K562 (cell line): ENCODE results near the gene NFIC. TPM values are rescaled to one million over a fixed set of nuclear protein-coding genes. Genes with fewer than 3 reads are reported as not detected.

ENCODE experiments used
- ATAC-seq: fragments of 200-7000 bp; cut with Tn5 transposase; 3 replicates; pipeline ENCODE4 v1.9.1; 2020; ENCODE audit warnings: moderate library complexity
- BruUV-seq: library from RNA; stranded (reverse); fragments of 400-500 nt; replicated peaks from 2 replicates; lab custom pipeline; 2021; lab: Mats Ljungman, UMichigan
- CTCF ChIA-PET: fragments of 300-600 bp; formaldehyde crosslinking; extraction: SDS; loops from one replicate; lab custom pipeline; 2021; ENCODE audit warnings: low intra/inter-chr PET ratio; lab: Yijun Ruan, JAX
- POLR2A ChIA-PET: fragments of 300-600, 350-650 bp; sonication (Branson Sonifier 250); formaldehyde crosslinking; extraction: SDS; loops from one replicate; lab custom pipeline; 2021; ENCODE audit warnings: antibody characterized with exemption, inconsistent platforms; lab: Yijun Ruan, JAX
- DNase-seq, 4 experiments: peaks; one replicate each; pipeline versions ENCODE4 v3.0.0 to v3.0.0-alpha.2; 2011 to 2018; ENCODE audit warnings: low spot score in 3 of 4, mixed read lengths in 3 of 4; ENCODE audit errors: extremely low read depth in 1 of 4
- FAIRE-seq: peaks from 2 replicates; lab custom pipeline; 2011; peaks lifted over from hg19 to GRCh38; lab: Jason Lieb, UNC
- H2AFZ ChIP-seq: 2 replicates; pipeline ENCODE4 v1.6.0; 2011; ENCODE audit warnings: low read depth, low read length, control low read depth, inconsistent platforms
- H3K27ac ChIP-seq: fragments of 200-600 bp; 3 replicates; pipeline ENCODE4 v1.8.0; 2011; ENCODE audit warnings: low read depth, mild to moderate bottlenecking, control low read depth, inconsistent platforms, low read length, moderate library complexity, mixed read lengths; ENCODE audit errors: extremely low read depth
- H3K27me3 ChIP-seq, 2 experiments: fragments of 300-600 bp in 1 of 2; 2 replicates in 1 of 2; 3 replicates in 1 of 2; pipeline versions ENCODE4 v1.6.0 to v1.8.0; 2011; ENCODE audit warnings: inconsistent platforms in 2 of 2, low read length in 2 of 2, mild to moderate bottlenecking in 1 of 2, mixed read lengths in 1 of 2, moderate library complexity in 1 of 2; ENCODE audit not compliant: control insufficient read depth in 2 of 2, insufficient read depth in 2 of 2
- H3K36me3 ChIP-seq: fragments of 300-600 bp; 3 replicates; pipeline ENCODE4 v1.8.0; 2011; ENCODE audit warnings: mild to moderate bottlenecking, low read length, inconsistent platforms; ENCODE audit not compliant: control insufficient read depth, insufficient read depth
- H3K4me1 ChIP-seq, 2 experiments: fragments of 200-600 bp in 1 of 2; replicated peaks in 1 of 2; 2 replicates in 1 of 2; 3 replicates in 1 of 2; pipeline versions ENCODE4 v1.5.1 to v1.8.0; 2011; ENCODE audit warnings: inconsistent platforms in 2 of 2, low read length in 2 of 2, mild to moderate bottlenecking in 1 of 2, mixed read lengths in 1 of 2, moderate library complexity in 1 of 2; ENCODE audit not compliant: control insufficient read depth in 2 of 2, insufficient read depth in 2 of 2
- H3K4me2 ChIP-seq: 2 replicates; pipeline ENCODE4 v1.6.1; 2011; ENCODE audit warnings: low read length, control low read depth, inconsistent platforms, mixed read lengths; ENCODE audit not compliant: insufficient read depth
- H3K4me3 ChIP-seq: fragments of 200-600 bp; sonication (generic), shearing (Covaris generic); 2 replicates; pipeline ENCODE4 v1.5.1; 2016; ENCODE audit warnings: control low read depth, inconsistent platforms
- H3K79me2 ChIP-seq: fragments of 200-600 bp; 3 replicates; pipeline ENCODE4 v1.8.0; 2011; ENCODE audit warnings: low read length, inconsistent platforms; ENCODE audit not compliant: control insufficient read depth, insufficient read depth
- H3K9ac ChIP-seq, 2 experiments: 2 replicates each; pipeline versions ENCODE4 v1.6.0 to v1.6.1; 2011; ENCODE audit warnings: low read depth in 2 of 2, low read length in 2 of 2, control low read depth in 1 of 2, inconsistent platforms in 1 of 2, mild to moderate bottlenecking in 1 of 2, mixed read lengths in 1 of 2; ENCODE audit not compliant: insufficient read depth in 1 of 2
- H3K9me1 ChIP-seq: one replicate; pipeline ENCODE4 v1.6.0; 2011; ENCODE audit warnings: inconsistent platforms, mild to moderate bottlenecking, low read length, moderate library complexity; ENCODE audit not compliant: control insufficient read depth, insufficient read depth
- H3K9me3 ChIP-seq: replicated peaks from 2 replicates; pipeline ENCODE4 v1.5.1; 2011; ENCODE audit warnings: low read depth, low read length, inconsistent platforms; ENCODE audit not compliant: control insufficient read depth, insufficient read depth
- H4K20me1 ChIP-seq: replicated peaks from 2 replicates; pipeline ENCODE4 v1.6.1; 2011; ENCODE audit warnings: low read length, inconsistent platforms, mixed read lengths; ENCODE audit not compliant: control insufficient read depth, insufficient read depth
- ADNP ChIP-seq: fragments of 200-800 bp; sonication (Bioruptor generic); IDR thresholded peaks from 2 replicates; pipeline ENCODE4 v1.6.1; 2016; ENCODE audit warnings: missing genetic modification characterization, missing compliant biosample characterization
- BCOR ChIP-seq: fragments of 450-650 bp; IDR thresholded peaks from 2 replicates; pipeline ENCODE4 v1.6.1; 2016
- BRD9 ChIP-seq: fragments of 450-650 bp; IDR thresholded peaks from 2 replicates; pipeline ENCODE4 v1.6.1; 2018; ENCODE audit warnings: low read depth; ENCODE audit not compliant: partially characterized antibody
- CBX1 ChIP-seq: sonication (generic); IDR thresholded peaks from 2 replicates; pipeline ENCODE4 v1.6.1; 2016; ENCODE audit warnings: antibody characterized with exemption, low read depth, mild to moderate bottlenecking
- CC2D1A ChIP-seq: fragments of 450-650 bp; IDR thresholded peaks from 2 replicates; pipeline ENCODE4 v1.6.1; 2017; ENCODE audit warnings: mild to moderate bottlenecking
- CHD4 ChIP-seq: fragments of 200-600 bp; sonication (generic); IDR thresholded peaks from 3 replicates; pipeline ENCODE4 v1.6.1; 2012; ENCODE audit warnings: low read depth, mild to moderate bottlenecking, mixed read lengths, low read length, inconsistent platforms; ENCODE audit not compliant: insufficient read depth, insufficient replicate concordance, poor library complexity, severe bottlenecking
- HDAC1 ChIP-seq, 2 experiments: fragments of 450-650 bp; IDR thresholded peaks; 2 replicates each; pipeline ENCODE4 v1.6.1; 2016 to 2017; ENCODE audit warnings: inconsistent platforms in 1 of 2, mild to moderate bottlenecking in 1 of 2, moderate library complexity in 1 of 2
- HDAC2 ChIP-seq: fragments of 450-650 bp; IDR thresholded peaks from 2 replicates; pipeline ENCODE4 v1.6.1; 2016; ENCODE audit warnings: mild to moderate bottlenecking
- HDGF ChIP-seq: fragments of 450-650 bp; IDR thresholded peaks from 2 replicates; pipeline ENCODE4 v1.6.1; 2016
- IFI16 ChIP-seq: fragments of 250-450 bp; sonication (Bioruptor Pico); IDR thresholded peaks from 2 replicates; pipeline ENCODE4 v2.1.2; 2022; ENCODE audit warnings: mild to moderate bottlenecking, inconsistent platforms
- KDM1A ChIP-seq, 2 experiments: fragments of 450-650 bp; IDR thresholded peaks; 2 replicates each; pipeline ENCODE4 v1.6.1; 2016; ENCODE audit warnings: mild to moderate bottlenecking in 2 of 2
- KLF16 ChIP-seq: IDR thresholded peaks from 2 replicates; pipeline ENCODE4 v1.6.1; 2016; ENCODE audit warnings: antibody characterized with exemption
- MNT ChIP-seq, 2 experiments: fragments of 450-650 bp; conservative IDR thresholded peaks; 2 replicates each; pipeline ENCODE4 v1.6.1; 2017; ENCODE audit warnings: mild to moderate bottlenecking in 2 of 2, moderate library complexity in 2 of 2
- PTBP1 ChIP-seq: fragments of 200-400 bp; formaldehyde crosslinking; IDR thresholded peaks from 2 replicates; pipeline ENCODE4 v1.6.1; 2017; ENCODE audit warnings: low read depth, low read length
- RBM25 ChIP-seq: fragments of 200-400 bp; formaldehyde crosslinking; IDR thresholded peaks from 2 replicates; pipeline ENCODE4 v1.6.1; 2018; ENCODE audit warnings: low read length, low read depth, moderate library complexity; ENCODE audit not compliant: severe bottlenecking
- SMARCA5 ChIP-seq: fragments of 450-650 bp; IDR thresholded peaks from 2 replicates; pipeline ENCODE4 v1.6.1; 2016
- THRA ChIP-seq: fragments of 450-650 bp; IDR thresholded peaks from 2 replicates; pipeline ENCODE4 v1.6.1; 2017; ENCODE audit warnings: mild to moderate bottlenecking, moderate library complexity
- ZFP36 ChIP-seq: fragments of 150-350 bp; IDR thresholded peaks from 2 replicates; pipeline ENCODE4 v1.6.1; 2018; ENCODE audit warnings: low read length, low read depth; ENCODE audit not compliant: partially characterized antibody
- ZNF24 ChIP-seq: fragments of 450-650 bp; IDR thresholded peaks from 2 replicates; pipeline ENCODE4 v1.6.1; 2016
- ZNF780A ChIP-seq: fragments of 250-450 bp; sonication (Bioruptor Pico); IDR thresholded peaks from 2 replicates; pipeline ENCODE4 v1.5.0; 2021; ENCODE audit warnings: mild to moderate bottlenecking
- WGBS: fragments of 100-300 bp; shearing (Covaris generic); methylation state at CpG from one replicate; pipeline ENCODE4 v1.1.6; 2016; ENCODE audit warnings: low coverage, mixed read lengths; ENCODE audit not compliant: insufficient coverage; ENCODE audit errors: missing lambda C conversion rate; 5-methylcytosine and 5-hydroxymethylcytosine counted together
- in situ Hi-C: fragments of 300-500 bp; cut with MboI; formaldehyde crosslinking; loops from 4 replicates; pipeline ENCODE4 v1.15.0; 2018; ENCODE audit warnings: inconsistent platforms, mixed read lengths
- intact Hi-C: fragments of 100-400 bp; cut with micrococcal nuclease; formaldehyde crosslinking; loops from 2 replicates; pipeline ENCODE4 v1.14.2; 2022
- polyA plus RNA-seq, 8 experiments: library from polyadenylated mRNA; depleted of rRNA in 4 of 8; stranded (reverse) in 5 of 8; unstranded in 3 of 8; fragments of >200 nt; fragmentation: Nextera tagmentation in 2 of 8; fragmentation: Illumina TruSeq in 1 of 8; extraction: Ambion mirVana in 2 of 8; extraction: Trizol in 1 of 8; gene quantifications; 2 replicates each; pipeline versions ENCODE4 v1.2.1 to v1.2.3, GENCODE V29; 2011 to 2014; ENCODE audit warnings: inconsistent platforms in 1 of 8, missing spikeins in 1 of 8
- total RNA-seq, 7 experiments: library from RNA; depleted of rRNA in 6 of 7; stranded (reverse); fragments of >200 nt in 6 of 7; fragmentation: Illumina TruSeq in 2 of 7; extraction: Trizol in 2 of 7; gene quantifications; 2 replicates each; pipeline versions ENCODE4 v1.2.1 to v1.2.3, GENCODE V29; 2011 to 2021; ENCODE audit warnings: low replicate concordance in 1 of 7

Gene NFIC
- total and polyA plus RNA-seq, 9 of the 15 experiments (the other 6 are each of a cell fraction or from before 2014, with no cell fraction given), result 0.71 to 62.1 (median 6.9) TPM

GRCh38 chr19:3320853-3321252 is 45.5 kb upstream of the NFIC start:
- Histone ChIP-seq H3K9me3 (no peaks in the 10 kb centered on the region; the same call in 1 of the 2 replicates), H3K79me2 (no peaks in the 10 kb centered on the region), H3K9ac (no peak overlapping the region), H4K20me1 (peaks cover 5% of the 10 kb centered on the region; the same call in 1 of the 2 replicates), H2AFZ (no peak overlapping the region), H3K9me1 (no peaks in the 10 kb centered on the region), H3K4me3 (no peak overlapping the region), H3K4me1 (peaks cover 0 to 9% of the 10 kb centered on the region in 2 experiments; a peak in 3 of 5 replicates), H3K4me2 (no peak overlapping the region), H3K27ac (no peak overlapping the region), H3K27me3 (no peaks in the 10 kb centered on the region; a peak in 1 of 5 replicates), H3K36me3 (no peaks in the 10 kb centered on the region)
- WGBS, result under 1% methylated on average over 7 of the region's 8 CpGs
- DNase-seq (peak in 1 of 4 experiments; percentile 4), ATAC-seq (no peak), FAIRE-seq (no peak)
- POLR2A ChIA-PET, result interaction anchor here (0.6 kb wide), 2 partner anchors 100 to 304 kb away, joined by 3 read pairs; no protein-coding TSS in a partner anchor
- TF ChIP-seq MNT (conservative IDR thresholded peaks at IDR 0.05), result no peak
- no peak for TF ChIP-seq IFI16
- TF ChIP-seq ZNF24, result peak; percentile 90
- peak; percentile 67; the same call in 1 of the 2 replicates for TF ChIP-seq HDGF
- peak; percentile 85 for TF ChIP-seq ZFP36
- TF ChIP-seq KLF16, result no peak
- TF ChIP-seq PTBP1, result peak; percentile 94
- TF ChIP-seq CHD4, result peak; percentile 70
- no peak for TF ChIP-seq THRA
- no peak for TF ChIP-seq ZNF780A (CRISPR knock-in tag)
- TF ChIP-seq CC2D1A, result no peak
- peak; percentile 90 to 91 for TF ChIP-seq KDM1A (IDR thresholded peaks at IDR 0.05)
- TF ChIP-seq HDAC2, result peak; percentile 80
- peak; percentile 79; the same call in 1 of the 2 replicates for TF ChIP-seq ADNP (tag)
- peak in 1 of 2 experiments; percentile 31; a peak in 1 of 4 replicates for TF ChIP-seq HDAC1 (IDR thresholded peaks at IDR 0.05)
- peak; percentile 98 for TF ChIP-seq SMARCA5
- TF ChIP-seq CBX1, result peak; percentile 79
- peak; percentile 93 for TF ChIP-seq RBM25
- peak; percentile 99 for TF ChIP-seq BCOR
- TF ChIP-seq BRD9, result peak; percentile 64
- in situ Hi-C loops, result loop anchor here (10.0 kb wide), 1 partner anchor 384 kb away; the partner anchor contains the start of genes PIP5K1C and TJP3
- CTCF ChIA-PET, result no interaction called here
- intact Hi-C loops, result loop anchor here (10.0 kb wide), 1 partner anchor 384 kb away; the partner anchor contains the start of genes PIP5K1C and TJP3
- BruUV-seq, result no TSS peak
